GM23248 (cell line): Measurements from ENCODE around the gene PDE10A. TPM values are rescaled to one million over a fixed set of nuclear protein-coding genes. Genes with fewer than 3 reads are reported as not detected.

ENCODE experiments used
- DNase-seq: peaks from one replicate; pipeline ENCODE4 v3.0.0-alpha.2; 2015
- H2AFZ ChIP-seq: fragments of 200-600 bp; sonication (generic); 2 replicates; pipeline ENCODE4 v1.6.1; 2016; ENCODE audit warnings: antibody characterized with exemption
- H3F3A ChIP-seq: fragments of 200-600 bp; sonication (generic); 2 replicates; pipeline ENCODE4 v1.6.1; 2016; ENCODE audit warnings: mild to moderate bottlenecking, antibody characterized with exemption, mixed run types; ENCODE audit not compliant: insufficient read depth
- H3K27ac ChIP-seq: fragments of 200-600 bp; sonication (generic); 2 replicates; pipeline ENCODE4 v1.5.1; 2016; ENCODE audit warnings: mild to moderate bottlenecking
- H3K27me3 ChIP-seq: fragments of 200-600 bp; sonication (generic); replicated peaks from 2 replicates; pipeline ENCODE4 v1.6.1; 2016; ENCODE audit warnings: mild to moderate bottlenecking; ENCODE audit not compliant: insufficient read depth
- H3K36me3 ChIP-seq: fragments of 200-600 bp; sonication (generic); 2 replicates; pipeline ENCODE4 v1.6.1; 2016; ENCODE audit warnings: low read depth, mild to moderate bottlenecking
- H3K4me1 ChIP-seq: fragments of 200-600 bp; sonication (generic); 2 replicates; pipeline ENCODE4 v1.6.1; 2016; ENCODE audit warnings: mild to moderate bottlenecking; ENCODE audit not compliant: insufficient read depth
- H3K4me2 ChIP-seq: fragments of 200-600 bp; sonication (generic); one replicate; pipeline ENCODE4 v1.6.1; 2016; ENCODE audit warnings: mild to moderate bottlenecking; ENCODE audit not compliant: unreplicated experiment
- H3K4me3 ChIP-seq: fragments of 200-600 bp; sonication (generic); 2 replicates; pipeline ENCODE4 v1.5.1; 2016; ENCODE audit warnings: mild to moderate bottlenecking
- H3K79me2 ChIP-seq: fragments of 200-600 bp; sonication (generic); 2 replicates; pipeline ENCODE4 v1.6.1; 2016; ENCODE audit warnings: mild to moderate bottlenecking; ENCODE audit not compliant: insufficient read depth
- H3K9ac ChIP-seq: fragments of 200-600 bp; sonication (generic); 2 replicates; pipeline ENCODE4 v1.6.1; 2016; ENCODE audit warnings: mild to moderate bottlenecking
- H3K9me2 ChIP-seq: fragments of 200-600 bp; sonication (generic); 2 replicates; pipeline ENCODE4 v1.6.1; 2016; ENCODE audit warnings: mixed run types, mild to moderate bottlenecking, moderate library complexity; ENCODE audit not compliant: insufficient read depth
- H3K9me3 ChIP-seq: fragments of 200-600 bp; sonication (generic); one replicate; pipeline ENCODE4 v1.6.1; 2017; ENCODE audit warnings: low read depth
- H4K20me1 ChIP-seq: fragments of 200-600 bp; sonication (generic); 2 replicates; pipeline ENCODE4 v1.6.0; 2016; ENCODE audit not compliant: insufficient read depth
- EZH2 ChIP-seq: fragments of 200-600 bp; sonication (generic); IDR thresholded peaks from 2 replicates; pipeline ENCODE4 v1.6.1; 2018; ENCODE audit warnings: antibody characterized with exemption, mild to moderate bottlenecking; ENCODE audit not compliant: insufficient read depth, poor library complexity, severe bottlenecking
- EZH2phosphoT487 ChIP-seq: fragments of 200-600 bp; sonication (generic); IDR thresholded peaks from 2 replicates; pipeline ENCODE4 v1.6.1; 2018; ENCODE audit warnings: antibody characterized with exemption, moderate library complexity, mild to moderate bottlenecking, low read depth; ENCODE audit not compliant: insufficient read depth
- WGBS, 2 experiments: methylation state at CpG; one replicate each; pipeline ENCODE4 v1.1.6; 2015 to 2017; ENCODE audit warnings: low lambda C conversion rate in 2 of 2, low coverage in 1 of 2; ENCODE audit errors: missing lambda C conversion rate in 2 of 2; 5-methylcytosine and 5-hydroxymethylcytosine counted together
- in situ Hi-C: fragments of 300-500 bp; cut with MboI; formaldehyde crosslinking; loops from 2 replicates; pipeline ENCODE4 v1.15.0; 2020
- polyA plus RNA-seq: library from polyadenylated mRNA; unstranded; fragments of >200 nt; fragmentation: Nextera tagmentation; extraction: Ambion mirVana; gene quantifications from 2 replicates; pipeline ENCODE4 v1.2.1, GENCODE V29; 2016
- total RNA-seq: library from RNA; depleted of rRNA; stranded (reverse); fragments of >200 nt; shearing (Covaris generic); gene quantifications from 2 replicates; pipeline ENCODE4 v1.2.3, GENCODE V29; 2014

Gene PDE10A
- total and polyA plus RNA-seq, 2 experiments from 2014 or later: 0.11 to 0.21 TPM

DNA sequence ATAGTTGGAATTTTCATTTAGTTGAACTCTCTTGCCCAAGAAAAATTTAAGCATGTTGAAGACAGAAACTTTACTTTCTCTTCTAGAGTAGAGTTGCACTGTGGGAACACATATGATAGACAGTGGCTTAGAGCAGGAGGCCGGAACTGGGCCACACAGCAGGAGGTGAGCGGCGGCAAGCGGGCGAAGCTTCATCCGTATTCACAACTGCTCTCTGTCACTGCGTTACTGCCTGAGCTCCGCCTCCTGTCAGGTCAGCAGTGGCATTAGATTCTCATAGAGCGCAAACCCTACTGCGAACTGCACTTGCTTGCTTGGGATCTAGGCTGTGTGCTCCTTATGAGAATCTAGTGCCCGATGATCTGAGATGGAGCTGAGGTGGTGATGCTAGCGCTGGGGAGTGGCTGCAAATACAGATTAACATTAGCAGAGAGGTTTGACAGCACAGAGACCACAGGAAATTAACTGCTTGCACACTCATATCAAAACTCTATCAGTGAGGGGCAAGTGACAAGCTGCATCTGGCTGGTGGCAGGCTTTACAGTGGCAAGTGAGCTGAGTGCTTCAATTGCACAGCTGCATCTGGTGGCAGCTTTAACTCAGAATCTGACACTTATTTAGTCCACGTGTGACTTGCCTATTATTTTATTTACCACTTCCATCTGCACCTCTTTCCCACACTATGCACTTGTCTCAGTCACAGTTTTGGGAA is 178.7 kb downstream of the PDE10A start:
- Histone ChIP-seq H3K79me2 (no peaks in the 10 kb centered on the region), H3K9ac (no peak overlapping the region), H3F3A (no peaks in the 10 kb centered on the region), H3K4me1 (no peaks in the 10 kb centered on the region), H3K9me3 (no peaks in the 10 kb centered on the region), H4K20me1 (no peaks in the 10 kb centered on the region), H3K4me2 (no peak overlapping the region), H3K27ac (no peak overlapping the region), H3K9me2 (no peaks in the 10 kb centered on the region), H3K27me3 (no peaks in the 10 kb centered on the region), H3K36me3 (no peaks in the 10 kb centered on the region), H3K4me3 (no peak overlapping the region), H2AFZ (no peak overlapping the region)
- TF ChIP-seq EZH2phosphoT487: no peak
- TF ChIP-seq EZH2: no peak
- 11 to 16% methylated on average over 13 of the region's 13 CpGs for WGBS, 2 experiments
- in situ Hi-C loops: no loop called here
- no peak for DNase-seq

DNA sequence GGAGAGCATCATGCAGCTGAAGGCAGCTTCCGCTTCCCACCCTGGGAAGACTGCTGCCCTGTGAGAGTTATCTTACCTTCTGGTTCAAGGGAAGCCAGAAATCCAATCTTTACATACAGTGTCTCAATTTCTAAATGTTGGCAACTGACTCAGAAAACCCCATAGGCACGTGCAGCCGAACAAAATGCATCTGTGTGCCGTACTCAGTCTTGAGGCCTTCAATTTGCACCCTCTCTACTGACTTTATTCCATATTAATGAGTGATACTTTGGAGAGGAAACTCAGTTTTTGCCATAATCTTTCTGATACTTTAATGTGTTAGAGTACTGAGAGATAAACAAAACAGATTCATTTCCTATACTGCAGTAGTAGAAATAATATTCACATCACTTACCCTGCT is 181.1 kb downstream of the PDE10A start:
- Histone ChIP-seq H3K79me2 (no peaks in the 10 kb centered on the region), H3K27ac (no peak overlapping the region), H4K20me1 (no peaks in the 10 kb centered on the region), H3K9me3 (no peaks in the 10 kb centered on the region), H3K27me3 (no peaks in the 10 kb centered on the region), H3K36me3 (no peaks in the 10 kb centered on the region), H3F3A (no peaks in the 10 kb centered on the region), H3K9ac (no peak overlapping the region), H3K9me2 (no peaks in the 10 kb centered on the region), H3K4me1 (no peaks in the 10 kb centered on the region), H2AFZ (no peak overlapping the region), H3K4me2 (no peak overlapping the region), H3K4me3 (no peak overlapping the region)
- 15 to 21% methylated on average over 4 of the region's 4 CpGs for WGBS, 2 experiments
- TF ChIP-seq EZH2phosphoT487 (no peak), EZH2 (no peak)
- in situ Hi-C loops: no loop called here
- DNase-seq: no peak

DNA sequence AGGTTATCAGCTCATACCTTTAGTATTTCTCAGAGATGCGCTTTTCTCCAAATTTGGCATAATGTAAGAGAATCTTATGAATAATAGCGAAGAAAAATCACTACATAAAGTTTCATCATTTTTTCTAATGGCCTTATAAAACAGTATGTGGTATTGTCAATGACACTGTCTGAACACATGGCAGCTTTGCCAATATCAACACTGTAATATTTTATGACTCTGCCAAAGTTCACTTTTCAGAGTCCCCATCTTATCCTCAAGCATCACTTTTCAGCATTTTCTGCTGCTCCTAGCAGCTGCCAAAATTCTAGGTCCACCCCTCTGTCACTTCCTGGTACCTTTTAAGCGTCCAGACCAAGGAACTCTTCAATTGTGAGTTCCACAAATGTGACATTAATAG is 182.1 kb downstream of the PDE10A start:
- H2AFZ ChIP-seq: no peak overlapping the region
- H3K4me3 ChIP-seq: no peak overlapping the region
- WGBS, 2 experiments: 22% methylated on average over 3 of the region's 3 CpGs
- H3K36me3 ChIP-seq: no peaks in the 10 kb centered on the region
- H3K9ac ChIP-seq: no peak overlapping the region
- no peaks in the 10 kb centered on the region for H3K27me3 ChIP-seq
- H3K4me1 ChIP-seq: no peaks in the 10 kb centered on the region
- no peak for DNase-seq
- H4K20me1 ChIP-seq: no peaks in the 10 kb centered on the region
- in situ Hi-C loops: no loop called here
- no peak overlapping the region for H3K27ac ChIP-seq
- H3K9me3 ChIP-seq: no peaks in the 10 kb centered on the region
- H3F3A ChIP-seq: no peaks in the 10 kb centered on the region
- no peaks in the 10 kb centered on the region for H3K9me2 ChIP-seq
- H3K4me2 ChIP-seq: no peak overlapping the region
- TF ChIP-seq EZH2: no peak
- H3K79me2 ChIP-seq: no peaks in the 10 kb centered on the region

DNA sequence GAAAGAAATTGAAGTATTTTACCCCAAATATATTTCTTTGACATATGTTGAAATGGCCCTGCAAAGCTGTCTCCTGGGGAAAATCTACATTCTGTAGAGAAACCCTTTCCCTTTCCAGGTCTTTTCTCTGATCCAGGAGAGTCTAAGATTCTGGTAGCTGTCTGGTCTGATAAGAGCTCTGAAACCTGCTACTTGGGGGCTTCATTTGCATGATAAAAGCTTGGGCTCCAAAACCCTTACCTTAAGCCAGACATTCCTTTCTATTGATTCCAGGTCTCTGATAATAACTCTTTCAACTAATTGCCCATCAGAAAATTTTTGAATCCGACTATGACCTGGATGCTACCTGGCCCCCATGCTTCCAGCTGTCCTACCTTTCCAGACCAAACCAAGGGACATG is 184.5 kb downstream of the PDE10A start:
- no peak for DNase-seq
- Histone ChIP-seq H3K27me3 (no peaks in the 10 kb centered on the region), H3K4me1 (no peaks in the 10 kb centered on the region), H2AFZ (no peak overlapping the region), H3K4me3 (no peak overlapping the region), H3K9ac (no peak overlapping the region), H3K27ac (no peak overlapping the region), H3K9me3 (no peaks in the 10 kb centered on the region), H3K79me2 (no peaks in the 10 kb centered on the region), H3K36me3 (no peaks in the 10 kb centered on the region), H4K20me1 (no peaks in the 10 kb centered on the region), H3K9me2 (no peaks in the 10 kb centered on the region), H3K4me2 (no peak overlapping the region), H3F3A (no peaks in the 10 kb centered on the region)
- in situ Hi-C loops: no loop called here
- 7 to 14% methylated on average over 1 of the region's 1 CpG for WGBS, 2 experiments
- TF ChIP-seq EZH2phosphoT487: no peak
- TF ChIP-seq EZH2: no peak

DNA sequence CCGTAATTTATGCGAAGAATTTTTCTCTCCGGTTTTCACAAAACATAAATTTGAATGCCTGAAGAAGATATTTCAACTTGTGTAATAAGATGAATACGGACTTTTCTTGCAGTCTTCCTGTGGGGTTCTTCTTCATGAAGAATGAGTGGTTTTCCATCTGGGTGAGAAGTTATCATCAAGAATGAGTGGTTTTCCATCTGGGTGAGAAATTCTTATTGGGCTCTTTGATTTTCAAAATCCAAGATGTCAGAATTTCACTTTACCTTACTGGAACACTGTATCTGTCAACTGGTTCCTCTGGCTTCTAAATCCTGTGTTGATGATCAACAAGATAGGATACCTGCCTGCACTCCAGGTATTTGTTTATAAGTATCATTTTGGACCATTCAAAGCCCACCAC is 193.6 kb downstream of the PDE10A start:
- no peaks in the 10 kb centered on the region for H3K27me3 ChIP-seq
- no peaks in the 10 kb centered on the region for H4K20me1 ChIP-seq
- H3K4me1 ChIP-seq: no peaks in the 10 kb centered on the region
- no peaks in the 10 kb centered on the region for H3K36me3 ChIP-seq
- no peak overlapping the region for H3K4me3 ChIP-seq
- H3F3A ChIP-seq: no peaks in the 10 kb centered on the region
- no peaks in the 10 kb centered on the region for H3K9me3 ChIP-seq
- no peak for TF ChIP-seq EZH2
- no peak for TF ChIP-seq EZH2phosphoT487
- in situ Hi-C loops: no loop called here
- H3K4me2 ChIP-seq: no peak overlapping the region
- no peak overlapping the region for H3K9ac ChIP-seq
- H3K9me2 ChIP-seq: no peaks in the 10 kb centered on the region
- H3K79me2 ChIP-seq: no peaks in the 10 kb centered on the region
- DNase-seq: no peak
- no peak overlapping the region for H3K27ac ChIP-seq
- WGBS, 2 experiments: 39 to 47% methylated on average over 4 of the region's 4 CpGs
- H2AFZ ChIP-seq: no peak overlapping the region
